Thyroid gland (tissue), 4 donors: ENCODE measurements around the gene VANGL2.

Experiments used
- CTCF ChIP-seq, 6 experiments: fragments of 200-600 bp in 3 of 6; fragments of 450-650 bp in 3 of 6; sonication (generic) in 3 of 6; IDR thresholded peaks; one replicate each; pipeline ENCODE4 v1.5.1; 2016 to 2019; ENCODE audit warnings: antibody characterized with exemption in 6 of 6, mild to moderate bottlenecking in 2 of 6, inconsistent platforms in 1 of 6, moderate library complexity in 1 of 6
- POLR2A ChIP-seq, 2 donors: fragments of 450-650 bp; IDR thresholded peaks; one replicate each; pipeline ENCODE4 v1.6.1; 2017; ENCODE audit warnings: antibody characterized with exemption in 2 of 2, mild to moderate bottlenecking in 2 of 2, moderate library complexity in 1 of 2

- TF ChIP-seq CTCF (IDR thresholded peaks at IDR 0.05) (no peak), POLR2A (IDR thresholded peaks at IDR 0.05) (no peak)
These were observed 49.1 kb downstream of the VANGL2 start for GRCh38 chr1:160449494-160449893.
